UCSD-AML1 (cell line): Measurements from ENCODE around the gene BIRC7.
"Not testable (repeated sequence)": the region's sequence is repeated elsewhere in the genome, so short reads cannot be mapped to it uniquely, and the experiment has no call there.

Source experiments
- DNase-seq: peaks from one replicate; lab custom pipeline; 2025; ENCODE audit not compliant: unreplicated experiment; lab: John Stamatoyannopoulos, UW

Gene BIRC7

DNA sequence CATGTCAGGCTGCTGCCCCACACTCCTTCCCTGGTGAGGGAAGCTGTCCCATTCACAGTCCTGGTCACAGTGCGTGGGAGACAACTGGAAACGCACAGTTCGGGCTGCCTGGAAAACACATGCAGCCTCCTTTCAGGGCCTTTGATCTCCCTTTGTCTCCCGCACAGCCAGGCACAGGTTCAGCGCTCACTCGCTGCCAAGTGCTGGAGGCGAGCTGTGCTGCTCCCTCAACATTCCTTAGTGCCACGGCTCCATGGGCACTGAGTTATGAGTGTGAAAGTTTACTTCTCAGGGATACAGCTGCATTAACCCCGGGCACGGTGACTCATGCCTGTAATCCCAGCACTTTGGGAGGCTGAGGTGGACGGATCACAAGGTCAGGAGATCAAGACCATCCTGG lies 28.8 kb upstream of the BIRC7 start:
- DNase-seq, result no peak

DNA sequence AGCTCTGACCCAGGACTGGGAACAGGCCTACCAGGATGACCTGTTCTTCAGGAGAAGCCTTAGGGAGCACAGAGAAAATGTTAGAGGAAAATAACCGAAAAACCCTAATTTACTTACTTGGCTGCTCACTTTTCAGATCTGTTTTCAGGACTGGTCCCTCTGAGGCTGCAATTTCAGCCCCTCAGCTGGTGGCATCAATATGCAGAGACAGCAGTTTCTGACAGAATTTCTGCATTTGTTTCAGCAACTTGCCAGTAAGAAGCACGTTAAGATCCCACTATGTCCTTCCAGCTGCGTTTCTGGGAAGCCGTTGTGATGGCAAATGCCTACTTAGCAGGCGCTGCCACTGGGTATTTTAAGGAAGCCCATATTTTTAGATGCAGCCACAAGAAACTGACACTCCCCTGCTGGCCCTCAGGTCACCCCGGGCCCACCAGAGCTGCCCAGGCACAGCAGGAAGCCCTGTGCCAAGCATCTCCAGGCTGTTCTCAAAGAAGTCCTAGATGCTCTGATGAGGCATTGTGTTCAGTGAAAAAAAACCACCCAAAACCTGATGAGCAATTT lies 27.3 kb upstream of the BIRC7 start:
- DNase-seq, result no peak

DNA sequence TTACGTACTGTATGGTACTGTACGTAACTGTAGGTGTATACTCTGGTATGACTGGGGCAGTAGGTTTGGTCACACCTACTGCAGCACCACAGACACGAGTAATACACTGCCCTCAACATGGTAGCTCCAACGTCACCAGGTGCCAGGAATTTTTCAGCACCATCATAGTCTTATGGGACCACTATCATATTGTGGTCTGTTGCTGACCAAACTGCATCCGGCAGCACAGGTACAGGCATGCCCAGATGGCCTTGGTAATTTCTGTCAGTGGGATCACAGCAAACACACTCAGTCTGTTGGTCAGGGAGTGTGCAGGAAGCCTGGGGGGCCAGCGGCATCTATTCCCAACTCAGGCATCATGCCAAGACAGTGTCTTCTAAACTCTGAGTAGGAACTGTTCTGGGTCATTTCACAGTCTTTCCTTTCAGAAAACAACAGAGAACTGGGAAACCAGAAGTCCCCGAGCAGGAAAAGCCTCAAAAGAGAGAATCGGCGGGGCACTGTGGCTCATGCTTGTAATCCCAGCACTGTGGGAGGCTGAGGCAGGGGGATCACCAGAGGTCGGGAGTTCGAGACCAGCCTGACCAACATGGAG lies 25.6 kb upstream of the BIRC7 start:
- DNase-seq, result no peak

DNA sequence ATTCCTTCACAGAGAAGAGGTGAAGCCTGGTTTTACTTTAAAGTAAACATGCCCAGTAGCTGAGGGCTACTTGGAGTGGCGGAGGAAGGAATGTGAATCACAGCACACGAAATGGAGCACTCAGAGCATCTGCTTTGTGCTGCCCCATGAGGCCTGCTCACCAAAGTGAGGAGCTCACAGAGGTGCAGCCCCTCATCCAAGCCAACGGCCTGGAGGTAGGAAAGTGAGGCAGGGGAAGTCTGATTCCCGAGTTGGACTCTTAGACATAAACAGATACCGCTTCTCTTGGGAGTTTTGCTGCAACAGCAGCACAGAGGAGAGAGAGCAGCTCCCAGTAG lies 23.3 kb upstream of the BIRC7 start:
- no peak for DNase-seq

DNA sequence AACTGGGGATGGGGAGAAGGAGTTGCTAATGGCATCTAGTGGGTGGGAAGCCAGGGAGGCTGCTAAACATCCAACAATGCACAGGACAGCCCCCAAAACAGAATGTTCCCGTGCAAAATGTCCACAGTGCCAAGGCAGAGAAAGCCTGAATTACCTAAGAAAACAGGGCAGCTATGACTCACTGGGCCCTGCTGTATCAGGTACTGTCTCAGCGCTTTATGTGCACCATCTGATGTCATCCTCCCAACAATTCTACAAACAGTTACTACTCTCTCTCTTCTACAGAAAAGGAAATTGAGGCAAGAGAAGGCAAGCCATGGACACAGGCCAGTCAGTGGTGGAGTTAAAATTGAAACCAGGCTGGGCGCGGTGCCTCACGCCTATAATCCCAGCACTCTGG lies 22.9 kb upstream of the BIRC7 start:
- DNase-seq, result no peak

DNA sequence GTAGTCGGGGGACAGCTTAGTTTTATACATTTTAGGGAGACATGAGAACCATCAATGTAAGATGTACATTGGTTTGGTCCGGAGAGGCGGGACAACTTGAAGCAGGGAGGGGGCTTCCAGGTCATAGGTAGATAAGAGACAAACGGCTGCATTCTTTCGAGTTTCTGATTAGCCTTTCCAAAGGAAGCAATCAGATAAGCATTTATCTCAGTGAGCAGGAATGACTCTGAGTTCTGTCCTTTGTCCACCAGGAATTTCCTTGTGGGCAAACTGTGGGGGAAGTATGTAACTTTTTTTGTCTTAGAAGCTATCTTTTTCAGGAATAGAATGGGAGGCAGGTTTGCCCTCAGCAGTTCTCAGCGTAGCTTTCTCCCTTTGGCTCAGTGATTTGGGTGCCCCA lies 21.2 kb upstream of the BIRC7 start:
- DNase-seq, result no peak

DNA sequence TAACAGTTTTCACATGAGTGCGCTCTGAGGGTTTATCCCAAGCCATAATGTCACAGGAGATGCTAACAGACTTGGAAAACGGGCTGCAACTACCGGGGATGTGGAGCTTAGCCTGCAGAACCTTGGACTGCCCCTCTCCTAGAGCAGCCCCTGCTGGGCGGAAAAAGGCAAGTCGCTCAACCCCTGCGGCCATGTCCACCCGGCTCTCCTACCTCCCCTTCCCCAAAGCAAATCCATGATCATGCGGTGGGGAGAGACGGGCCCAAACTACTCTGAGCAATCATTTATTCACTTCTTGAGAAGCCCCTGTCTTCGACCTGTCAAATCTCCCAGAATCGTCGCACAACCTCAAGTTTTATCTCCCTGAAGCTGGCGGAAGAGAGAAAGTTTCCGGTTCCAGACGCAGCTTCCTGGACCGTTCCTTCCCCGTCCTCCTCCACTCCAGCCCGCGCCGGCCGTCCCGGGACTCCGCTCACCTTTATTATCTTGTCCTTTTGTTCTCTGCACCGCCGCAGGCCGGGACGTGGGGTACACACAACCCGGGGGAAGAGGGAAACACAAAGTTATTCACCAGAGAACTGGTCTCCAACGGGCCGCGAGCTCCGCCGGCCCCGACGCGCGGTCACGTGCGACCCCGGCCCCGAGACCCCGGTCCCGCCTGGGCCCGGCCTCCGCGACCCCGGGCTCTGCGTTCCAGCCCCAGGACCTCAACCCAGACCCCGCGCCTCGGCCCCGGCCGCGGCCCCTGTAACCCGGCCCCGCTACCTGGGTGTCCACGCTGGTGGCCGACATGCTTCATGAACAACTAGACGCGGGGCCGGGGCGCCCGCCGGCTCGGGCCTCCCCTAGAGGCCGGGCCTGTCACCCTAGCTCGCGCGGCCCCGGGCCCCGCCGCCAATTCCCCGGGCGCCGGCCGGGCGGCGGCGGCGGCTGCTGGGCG lies 20.3 kb upstream of the BIRC7 start:
- DNase-seq, result peak; percentile 66

DNA sequence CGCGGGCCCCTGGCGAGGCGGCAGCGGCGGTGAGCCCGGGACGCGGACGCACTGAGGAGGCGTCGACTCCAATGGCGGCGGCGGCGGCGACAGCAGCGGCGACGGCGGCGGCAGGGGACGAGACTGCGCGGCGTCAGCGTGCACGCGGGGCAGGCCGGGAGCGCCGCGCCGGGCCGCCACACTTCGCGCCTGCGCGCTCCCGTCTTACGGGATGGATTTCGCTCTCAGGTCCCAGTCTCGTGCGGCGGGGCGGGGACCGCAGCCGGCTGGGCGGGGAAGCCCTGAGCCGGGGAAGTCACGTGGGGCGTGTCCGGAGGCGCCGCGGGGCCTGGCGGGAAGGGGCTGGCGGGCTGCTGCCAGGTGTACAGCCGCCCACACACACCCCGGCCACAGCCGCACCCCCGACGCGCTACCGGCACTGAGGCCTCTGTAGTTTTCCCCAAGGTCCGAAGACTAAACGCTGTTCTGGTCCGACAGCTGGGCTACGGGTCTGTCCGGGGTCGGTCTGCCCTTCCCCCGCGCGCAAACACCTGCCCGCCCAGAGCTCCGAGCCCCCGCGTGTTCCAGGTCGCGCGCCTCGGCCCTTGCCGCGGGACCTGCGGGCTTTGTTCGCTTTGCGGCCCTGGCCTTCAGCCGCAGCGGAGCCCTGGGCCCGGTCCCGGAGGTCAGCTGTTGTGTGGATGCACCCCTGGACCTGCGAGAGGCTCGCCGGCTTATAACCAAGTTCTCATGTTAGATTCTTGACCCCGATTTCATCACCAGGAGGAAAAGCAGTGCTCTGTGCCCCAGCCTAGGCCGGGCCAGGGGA lies 19.5 kb upstream of the BIRC7 start, which contains the start of gene YTHDF1:
Gene YTHDF1 (minus strand): TSS at position 91 of the 808 bp plus-strand sequence. CDS start 239 bp downstream, outside the sequence.
- DNase-seq, result peak; percentile 98

DNA sequence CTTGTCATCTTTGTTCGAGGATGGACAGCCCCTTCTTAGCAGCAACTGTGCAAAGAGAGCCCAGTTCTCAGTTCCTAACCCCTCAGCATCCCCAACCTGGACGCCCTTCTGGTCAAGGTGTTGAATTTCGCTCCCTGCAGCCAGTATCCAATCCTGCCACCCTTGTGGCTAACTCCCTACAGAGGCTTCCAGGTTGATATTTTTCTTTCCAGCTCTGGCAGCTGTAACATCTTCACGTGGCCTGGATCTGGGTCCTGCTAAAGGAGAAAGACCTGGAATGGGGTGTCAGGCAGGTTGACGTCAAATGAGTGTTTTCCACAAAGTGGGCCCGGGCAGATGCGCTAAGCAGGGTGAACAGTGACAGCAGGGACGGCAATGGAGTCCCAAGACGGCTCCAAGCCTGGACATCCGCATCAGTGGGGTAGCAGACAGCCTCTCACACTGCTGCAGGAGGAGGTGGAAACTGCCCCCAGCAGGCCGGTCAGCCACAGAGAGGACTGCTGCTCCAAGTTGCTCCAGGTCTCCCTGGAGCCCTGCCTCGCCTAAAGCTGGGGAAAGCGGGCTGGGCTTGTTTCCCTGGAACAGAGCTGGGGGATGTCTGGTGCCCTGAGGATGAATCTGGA lies 18.7 kb upstream of the BIRC7 start:
- no peak for DNase-seq

DNA sequence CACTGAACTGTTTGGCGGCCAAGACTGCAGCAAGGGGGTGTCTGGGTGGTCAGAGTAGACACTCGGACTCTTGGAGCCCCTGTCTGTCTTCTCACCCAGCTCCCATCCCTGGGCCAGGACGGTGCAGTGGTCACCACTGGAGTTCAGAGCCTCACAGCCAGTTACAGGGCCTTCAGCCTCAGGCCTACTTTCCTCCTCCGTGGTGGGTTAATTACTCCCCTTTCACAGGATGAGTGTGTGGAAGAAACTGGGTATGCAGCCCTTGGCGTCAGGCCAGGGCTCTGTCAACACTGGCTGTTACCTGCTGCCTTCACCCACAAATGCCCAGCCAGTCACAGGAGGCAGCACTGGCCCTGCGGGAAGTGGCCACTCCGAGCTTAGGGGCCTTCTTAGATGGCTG lies 18.0 kb upstream of the BIRC7 start:
- no peak for DNase-seq

DNA sequence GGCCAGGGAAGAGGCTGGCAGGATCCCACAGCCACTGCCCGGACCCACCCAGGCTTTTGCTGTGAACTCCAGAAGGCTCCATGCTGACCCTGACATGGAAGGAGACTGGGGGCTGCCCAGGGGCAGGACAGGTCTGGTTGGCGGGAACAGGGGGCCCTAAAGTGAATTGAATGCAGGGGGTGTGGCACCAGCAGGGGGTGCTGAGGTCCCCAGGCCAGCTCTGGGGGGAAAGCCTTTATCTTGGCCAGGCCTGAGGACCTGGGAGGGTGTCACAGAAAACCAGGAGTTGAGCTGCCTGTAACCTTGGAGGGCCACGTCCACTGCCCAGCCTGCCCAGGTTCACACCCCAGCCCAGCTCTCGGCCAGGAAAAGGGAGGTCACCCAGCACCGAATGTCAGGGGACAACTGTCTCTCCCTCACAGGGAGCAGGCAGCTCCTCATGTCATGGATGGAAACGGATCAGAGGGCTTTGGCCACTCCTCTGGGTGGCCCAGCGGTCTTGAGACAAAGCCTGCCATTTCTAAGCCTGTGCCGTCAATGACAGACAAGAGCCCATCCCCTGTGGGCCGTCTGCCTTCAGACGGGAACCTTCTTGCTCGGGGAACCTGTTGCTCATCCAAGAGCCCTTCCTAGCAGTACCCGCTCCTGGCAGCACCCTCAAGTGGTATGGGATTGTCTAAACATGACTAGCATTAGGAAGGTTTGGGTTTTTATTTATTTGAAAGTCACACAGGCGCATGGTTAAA lies 16.8 kb upstream of the BIRC7 start:
- DNase-seq, result no peak

DNA sequence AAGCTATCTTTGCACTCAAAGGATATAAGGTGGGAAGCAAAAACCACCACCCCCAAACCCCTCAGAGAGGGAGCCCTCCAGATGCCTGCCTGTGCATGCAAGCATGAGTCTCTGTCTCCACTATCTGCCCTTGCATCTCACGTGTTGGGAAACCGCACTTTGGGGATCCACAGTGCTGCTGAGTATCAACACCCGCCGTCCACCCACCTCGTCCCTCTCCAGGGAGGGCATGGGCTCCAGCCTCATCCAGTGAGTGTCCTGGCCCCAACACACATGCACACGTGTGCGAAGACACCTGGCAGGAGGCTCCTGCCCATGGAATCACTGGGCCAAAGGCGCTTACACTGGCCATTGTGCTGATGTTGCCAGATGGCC lies 16.3 kb upstream of the BIRC7 start:
- no peak for DNase-seq

DNA sequence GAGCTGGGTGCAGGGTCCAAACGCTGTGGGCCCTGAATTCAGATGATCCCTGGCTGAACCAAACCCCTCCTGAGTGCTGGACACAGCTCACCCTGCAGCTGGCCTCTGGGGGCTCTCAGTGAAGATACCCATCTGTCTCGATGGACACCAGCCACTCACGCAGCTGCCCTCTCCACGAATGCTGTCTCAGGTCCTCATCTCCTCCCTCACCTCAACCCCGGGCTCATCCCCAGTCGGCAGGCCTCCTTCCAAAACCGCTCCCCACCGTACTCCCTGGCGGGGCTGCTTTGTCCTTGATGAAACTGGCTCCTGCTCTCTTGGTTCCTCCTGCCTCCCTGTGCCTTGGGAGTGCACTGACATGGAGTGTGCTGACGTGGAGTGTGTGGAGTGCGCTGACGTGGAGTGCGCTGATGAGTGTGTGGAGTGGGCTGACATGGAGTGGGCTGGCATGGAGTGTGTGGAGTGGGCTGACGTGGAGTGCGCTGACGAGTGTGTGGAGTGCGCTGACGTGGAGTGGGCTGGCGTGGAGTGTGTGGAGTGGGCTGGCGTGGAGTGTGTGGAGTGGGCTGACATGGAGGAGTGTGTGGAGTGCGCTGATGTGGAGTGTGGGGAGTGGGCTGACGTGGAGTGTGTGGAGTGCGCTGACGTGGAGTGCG lies 15.7 kb upstream of the BIRC7 start:
- no peak for DNase-seq

DNA sequence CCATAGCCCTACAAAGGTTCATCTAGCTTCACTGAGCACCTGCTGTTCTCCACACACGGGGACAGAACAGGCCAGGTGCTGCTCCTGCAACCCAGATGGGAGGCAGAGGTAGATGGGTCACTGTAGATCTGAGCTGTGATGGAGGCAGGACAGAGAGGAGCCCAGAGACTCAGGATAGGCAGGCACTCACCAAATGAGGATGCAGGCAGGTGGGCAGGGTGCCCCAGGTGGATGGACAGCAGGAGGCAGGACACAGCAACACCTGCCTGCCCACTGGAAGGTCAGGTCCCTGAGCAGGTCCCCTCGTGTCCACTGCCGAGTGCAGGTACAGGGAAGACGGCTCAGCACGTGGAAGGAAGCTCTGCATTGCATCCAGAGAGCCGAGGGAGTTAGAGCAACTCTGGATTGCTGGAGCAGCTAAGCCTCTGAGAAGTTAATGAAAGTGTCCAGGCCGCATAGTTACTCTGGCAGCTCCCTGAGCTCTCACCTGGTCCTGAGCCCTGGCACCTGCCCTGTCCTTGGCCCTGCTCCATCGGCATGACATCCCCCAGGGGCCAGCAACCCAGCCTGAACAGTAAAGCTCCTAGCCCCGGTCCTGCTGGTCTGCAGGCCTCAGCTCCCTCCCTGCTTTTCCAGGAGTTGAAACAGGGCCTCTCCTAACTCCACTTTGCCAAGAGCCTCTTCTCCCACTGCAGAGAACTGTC lies 14.9 kb upstream of the BIRC7 start:
- no peak for DNase-seq

DNA sequence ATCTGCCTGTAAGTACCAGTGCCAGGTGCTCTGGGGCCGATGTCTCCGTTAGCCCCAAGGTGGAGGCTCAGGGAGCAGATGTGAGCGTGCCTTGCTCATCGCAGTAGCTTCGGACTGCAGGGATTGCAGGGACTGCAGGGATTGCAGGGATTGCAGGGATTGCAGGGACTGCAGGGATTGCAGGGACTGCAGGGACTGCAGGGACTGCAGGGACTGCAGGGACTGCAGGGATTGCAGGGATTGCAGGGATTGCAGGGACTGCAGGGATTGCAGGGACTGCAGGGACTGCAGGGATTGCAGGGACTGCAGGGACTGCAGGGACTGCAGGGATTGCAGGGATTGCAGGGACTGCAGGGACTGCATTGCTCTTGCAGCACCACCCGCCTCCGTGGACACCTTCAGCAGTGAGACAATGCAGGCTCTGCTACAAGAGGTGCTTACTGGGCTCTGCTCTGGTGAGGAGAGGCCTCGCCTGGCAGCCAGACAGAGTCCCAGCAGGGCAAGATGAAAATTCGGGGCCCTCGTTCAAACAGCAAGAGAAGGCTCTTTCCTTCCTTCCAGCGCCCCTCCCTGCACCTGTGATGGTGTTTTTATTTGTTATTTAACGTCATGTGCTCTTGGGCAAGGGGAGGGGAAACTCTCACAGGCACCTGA lies 14.2 kb upstream of the BIRC7 start:
- not testable (repeated sequence) for DNase-seq

DNA sequence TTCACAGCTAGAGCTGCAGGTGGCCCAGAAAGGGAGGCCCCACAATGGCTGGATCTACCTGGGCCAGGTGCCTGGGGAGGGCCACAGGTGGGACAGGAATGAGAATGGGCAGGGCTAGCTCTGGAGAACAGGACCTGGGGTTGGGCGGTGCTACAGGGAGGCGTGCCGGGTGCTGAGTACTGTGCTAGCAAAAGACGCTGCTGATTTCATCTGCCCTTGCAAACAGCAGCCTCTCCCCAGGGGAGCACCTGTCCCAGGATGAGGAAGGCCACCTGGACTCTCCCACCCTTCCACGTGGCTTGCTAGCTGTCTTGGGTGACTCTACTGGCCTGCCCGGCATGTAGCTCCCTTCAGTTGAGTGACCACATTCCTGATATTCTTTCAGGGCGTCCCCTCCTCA lies 13.2 kb upstream of the BIRC7 start:
- DNase-seq, result no peak

DNA sequence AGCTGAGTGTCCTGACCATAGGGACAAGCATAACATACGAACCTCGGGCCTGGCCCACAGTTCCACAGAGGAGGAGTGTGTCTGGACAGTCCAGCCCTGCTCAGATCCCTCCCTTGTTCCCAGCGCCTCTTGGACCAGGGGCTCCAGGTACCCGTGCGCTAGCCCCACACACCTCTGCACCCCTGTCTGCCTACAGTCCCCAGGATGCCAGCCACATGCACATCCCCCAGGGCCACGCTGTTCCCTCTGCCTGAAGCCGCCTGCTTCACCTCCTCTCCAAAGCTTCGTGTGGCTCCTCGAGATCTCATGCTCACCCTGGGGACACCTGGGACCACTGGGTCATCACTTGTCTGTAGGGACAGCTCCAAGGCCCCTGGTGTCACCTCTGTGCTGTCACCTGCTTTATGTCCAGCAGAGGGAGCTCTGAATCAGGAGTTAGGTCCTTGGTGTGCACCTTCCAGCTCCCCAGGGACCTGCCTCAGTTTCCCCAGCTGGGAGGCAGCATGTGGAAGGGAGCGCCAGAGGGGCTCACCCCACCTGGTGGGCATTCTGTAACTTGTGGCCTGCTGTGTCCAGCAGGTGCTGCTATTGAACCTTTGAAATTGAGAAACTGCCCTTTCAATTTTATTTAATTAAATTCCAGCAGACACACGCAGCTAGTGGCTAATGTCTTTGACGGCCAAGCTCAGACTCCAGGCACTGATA lies 12.4 kb upstream of the BIRC7 start:
- peak; percentile 23 for DNase-seq

DNA sequence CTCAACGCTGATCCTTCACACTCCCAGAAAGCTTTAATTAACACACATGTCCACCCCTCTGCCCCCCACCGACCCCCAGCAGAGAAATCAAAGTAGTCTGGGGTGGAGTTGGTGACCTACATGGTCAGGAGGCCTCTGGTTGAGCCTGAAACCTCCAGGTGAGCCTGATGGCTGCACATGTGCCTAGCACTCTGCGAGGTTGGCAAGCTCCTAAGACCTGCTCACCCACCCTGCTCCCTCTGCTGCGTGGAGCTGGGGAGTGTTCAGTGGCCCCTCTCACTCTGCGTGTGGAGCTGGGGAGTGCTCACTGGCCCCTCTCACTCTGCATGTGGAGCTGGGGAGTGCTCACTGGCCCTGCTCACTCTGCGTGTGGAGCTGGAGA lies 11.9 kb upstream of the BIRC7 start:
- no peak for DNase-seq
